Erythroblast (primary cell): ENCODE data around the gene ADAP1.

ENCODE experiments used
- GATA1 ChIP-seq: IDR thresholded peaks from 2 replicates; pipeline ENCODE4 v1.6.1; 2011; ENCODE audit warnings: low read depth, mild to moderate bottlenecking, control low read depth, low read length, moderate library complexity
- POLR2A ChIP-seq: IDR thresholded peaks from 2 replicates; pipeline ENCODE4 v1.6.1; 2011; ENCODE audit warnings: mild to moderate bottlenecking, low read length

- TF ChIP-seq POLR2A (no peak), GATA1 (no peak)
Measured at GRCh38 chr7:918118-918425, 36.4 kb downstream of the ADAP1 start.
